Measurements from ENCODE around the gene TOMM7.

DNA sequence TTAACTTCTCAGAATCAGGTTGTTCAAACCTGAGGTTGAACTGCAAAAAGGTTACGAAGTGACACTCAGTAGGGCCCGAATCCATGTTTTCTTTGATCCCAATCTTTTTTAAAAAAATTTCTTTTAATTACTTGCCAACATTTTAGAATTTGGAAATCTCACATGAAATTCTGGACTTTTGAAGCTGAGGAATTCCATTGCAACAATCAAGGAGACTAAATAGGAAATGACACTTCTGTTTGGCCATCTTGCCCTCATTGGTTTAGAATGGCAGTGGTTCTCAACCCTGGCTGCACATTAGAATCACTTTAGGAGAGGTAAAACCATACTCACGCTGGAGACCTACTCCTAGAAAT, 471 bp upstream of the TOMM7 start:
- TF ChIP-seq POLR2AphosphoS5 (IDR thresholded peaks at IDR 0.05; ENCODE audit: low read depth, low read length): no peak
- no peak for TF ChIP-seq POLR2A (IDR thresholded peaks at IDR 0.05; ENCODE audit: low read depth, low read length)
- TF ChIP-seq TAF1 (IDR thresholded peaks at IDR 0.05; ENCODE audit: borderline replicate concordance, low read depth, low read length): no peak
